GM19468 (cell line): ENCODE measurements around the gene M1AP.

Experiments
- ATAC-seq: cut with Tn5 transposase; IDR thresholded peaks from one replicate; pipeline ENCODE4 v1.9.1; 2021; ENCODE audit warnings: mild to moderate bottlenecking, moderate library complexity, moderate number of reproducible peaks; ENCODE audit not compliant: unreplicated experiment; ENCODE audit errors: extremely low read depth

The M1AP gene

GRCh38 chr2:74648009-74648443 is at the start of gene M1AP:
TSS of gene M1AP (minus strand) at chr2:74648330. CDS start at chr2:74640275, 8,055 bp downstream.
- ATAC-seq: no peak

- no peak for ATAC-seq
Observed at GRCh38 chr2:74696829-74697228, 48.7 kb upstream of the M1AP start.

- no peak for ATAC-seq
Observed at GRCh38 chr2:74695663-74696062, 47.5 kb upstream of the M1AP start.

- no peak for ATAC-seq
Observed at GRCh38 chr2:74694281-74694680, 46.2 kb upstream of the M1AP start.

- no peak for ATAC-seq
Observed at GRCh38 chr2:74693668-74694067, 45.5 kb upstream of the M1AP start.

GRCh38 chr2:74693213-74693612 is 45.1 kb upstream of the M1AP start:
- ATAC-seq: no peak

- no peak for ATAC-seq
Observed at GRCh38 chr2:74691929-74692328, 43.8 kb upstream of the M1AP start.

- no peak for ATAC-seq
Observed at GRCh38 chr2:74690571-74690970, 42.4 kb upstream of the M1AP start.

GRCh38 chr2:74689671-74690070 is 41.5 kb upstream of the M1AP start:
- no peak for ATAC-seq

GRCh38 chr2:74688881-74689280 is 40.8 kb upstream of the M1AP start:
- ATAC-seq: no peak

GRCh38 chr2:74685408-74685807 is 37.3 kb upstream of the M1AP start:
- ATAC-seq: no peak

GRCh38 chr2:74682501-74682900 is 34.4 kb upstream of the M1AP start:
- ATAC-seq: no peak

- no peak for ATAC-seq
Observed at GRCh38 chr2:74679615-74680014, 31.5 kb upstream of the M1AP start.

GRCh38 chr2:74676331-74676730 is 28.2 kb upstream of the M1AP start:
- no peak for ATAC-seq

GRCh38 chr2:74675090-74675489 is 27.0 kb upstream of the M1AP start:
- no peak for ATAC-seq

GRCh38 chr2:74673826-74674528 is 25.8 kb upstream of the M1AP start:
- ATAC-seq: no peak

GRCh38 chr2:74671479-74671878 is 23.3 kb upstream of the M1AP start:
- ATAC-seq: no peak

- ATAC-seq: no peak
Observed at GRCh38 chr2:74670263-74670662, 22.1 kb upstream of the M1AP start.

- ATAC-seq: no peak
Observed at GRCh38 chr2:74668087-74668486, 20.0 kb upstream of the M1AP start.

- no peak for ATAC-seq
Observed at GRCh38 chr2:74659462-74659861, 11.3 kb upstream of the M1AP start.

- no peak for ATAC-seq
Observed at GRCh38 chr2:74658516-74658915, 10.4 kb upstream of the M1AP start.

- no peak for ATAC-seq
Observed at GRCh38 chr2:74655579-74655978, 7.4 kb upstream of the M1AP start.
